NB4 (cell line): ENCODE data around the gene ARPC5L.
A peak's percentile ranks its signal among the peaks of the same experiment; 100 is the strongest.

Experiments
- POLR2A ChIP-seq: IDR thresholded peaks from 2 replicates; pipeline ENCODE4 v1.6.1; 2011; ENCODE audit warnings: mild to moderate bottlenecking; ENCODE audit not compliant: insufficient read length; ENCODE audit errors: extremely low read depth
- TF ChIP-seq, protein P1 (sequence below): IDR thresholded peaks from one replicate; pipeline ENCODE4 v1.5.1; 2012; ENCODE audit warnings: low read depth, low read length

- TF ChIP-seq, protein P1, sequence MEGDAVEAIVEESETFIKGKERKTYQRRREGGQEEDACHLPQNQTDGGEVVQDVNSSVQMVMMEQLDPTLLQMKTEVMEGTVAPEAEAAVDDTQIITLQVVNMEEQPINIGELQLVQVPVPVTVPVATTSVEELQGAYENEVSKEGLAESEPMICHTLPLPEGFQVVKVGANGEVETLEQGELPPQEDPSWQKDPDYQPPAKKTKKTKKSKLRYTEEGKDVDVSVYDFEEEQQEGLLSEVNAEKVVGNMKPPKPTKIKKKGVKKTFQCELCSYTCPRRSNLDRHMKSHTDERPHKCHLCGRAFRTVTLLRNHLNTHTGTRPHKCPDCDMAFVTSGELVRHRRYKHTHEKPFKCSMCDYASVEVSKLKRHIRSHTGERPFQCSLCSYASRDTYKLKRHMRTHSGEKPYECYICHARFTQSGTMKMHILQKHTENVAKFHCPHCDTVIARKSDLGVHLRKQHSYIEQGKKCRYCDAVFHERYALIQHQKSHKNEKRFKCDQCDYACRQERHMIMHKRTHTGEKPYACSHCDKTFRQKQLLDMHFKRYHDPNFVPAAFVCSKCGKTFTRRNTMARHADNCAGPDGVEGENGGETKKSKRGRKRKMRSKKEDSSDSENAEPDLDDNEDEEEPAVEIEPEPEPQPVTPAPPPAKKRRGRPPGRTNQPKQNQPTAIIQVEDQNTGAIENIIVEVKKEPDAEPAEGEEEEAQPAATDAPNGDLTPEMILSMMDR: peak; percentile 48
- no peak for TF ChIP-seq POLR2A
These were observed 8.9 kb upstream of the ARPC5L start, which contains the start of gene WDR38 for GRCh38 chr9:124852829-124853531.
